ENCODE results near the gene GRK7. TPM values are rescaled to one million over a fixed set of nuclear protein-coding genes. Genes with fewer than 3 reads are reported as not detected.
"Not testable (repeated sequence)": the region's sequence is repeated elsewhere in the genome, so short reads cannot be mapped to it uniquely, and the experiment has no call there.

Gene GRK7
- total and polyA plus RNA-seq, 7 donors, result under 0.01 to 0.06 TPM; not detected in 5

DNA sequence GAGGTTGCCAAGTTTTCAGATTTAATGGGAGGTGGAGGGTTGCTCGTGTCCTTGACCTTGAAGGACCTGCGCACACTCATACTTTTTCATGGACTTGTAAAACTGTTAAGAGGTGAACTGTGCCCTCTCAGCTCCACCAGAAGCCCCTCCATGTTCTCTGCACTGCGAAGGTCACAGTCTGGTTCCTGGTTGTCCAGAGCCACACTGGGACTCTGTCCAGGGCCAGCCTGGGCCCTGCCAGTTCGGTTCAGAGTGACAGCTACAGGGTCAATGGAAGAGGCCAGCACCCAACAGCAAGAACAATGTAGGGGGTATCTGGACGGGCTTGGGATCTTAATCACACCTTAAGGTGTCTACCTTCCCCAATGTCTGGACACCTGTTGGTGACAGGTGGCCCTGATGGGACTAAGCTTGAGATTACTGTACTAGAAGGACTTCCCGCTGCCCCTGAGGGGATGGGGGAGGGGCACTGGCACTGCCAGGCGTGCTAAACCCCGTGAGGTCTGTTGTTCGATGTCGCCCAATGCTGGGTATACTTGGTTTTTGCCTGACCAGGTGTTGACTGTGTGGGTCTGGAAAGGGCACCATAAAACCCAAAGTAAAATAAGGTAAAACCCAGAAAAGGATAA, 34.7 kb downstream of the GRK7 start:
- no peak for TF ChIP-seq EP300 (IDR thresholded peaks at IDR 0.05)
- TF ChIP-seq, protein P1, sequence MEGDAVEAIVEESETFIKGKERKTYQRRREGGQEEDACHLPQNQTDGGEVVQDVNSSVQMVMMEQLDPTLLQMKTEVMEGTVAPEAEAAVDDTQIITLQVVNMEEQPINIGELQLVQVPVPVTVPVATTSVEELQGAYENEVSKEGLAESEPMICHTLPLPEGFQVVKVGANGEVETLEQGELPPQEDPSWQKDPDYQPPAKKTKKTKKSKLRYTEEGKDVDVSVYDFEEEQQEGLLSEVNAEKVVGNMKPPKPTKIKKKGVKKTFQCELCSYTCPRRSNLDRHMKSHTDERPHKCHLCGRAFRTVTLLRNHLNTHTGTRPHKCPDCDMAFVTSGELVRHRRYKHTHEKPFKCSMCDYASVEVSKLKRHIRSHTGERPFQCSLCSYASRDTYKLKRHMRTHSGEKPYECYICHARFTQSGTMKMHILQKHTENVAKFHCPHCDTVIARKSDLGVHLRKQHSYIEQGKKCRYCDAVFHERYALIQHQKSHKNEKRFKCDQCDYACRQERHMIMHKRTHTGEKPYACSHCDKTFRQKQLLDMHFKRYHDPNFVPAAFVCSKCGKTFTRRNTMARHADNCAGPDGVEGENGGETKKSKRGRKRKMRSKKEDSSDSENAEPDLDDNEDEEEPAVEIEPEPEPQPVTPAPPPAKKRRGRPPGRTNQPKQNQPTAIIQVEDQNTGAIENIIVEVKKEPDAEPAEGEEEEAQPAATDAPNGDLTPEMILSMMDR (IDR thresholded peaks at IDR 0.05), result no peak
- TF ChIP-seq POLR2AphosphoS5 (IDR thresholded peaks at IDR 0.05), result no peak
- no peak for TF ChIP-seq POLR2A (IDR thresholded peaks at IDR 0.05)
- no peak for DNase-seq
- Histone ChIP-seq H3K27me3 (no peaks in the 10 kb centered on the region), H3K27ac (peak overlapping the region; percentile 78 to 86 (median 85)), H3K4me1 (peaks cover 0 to 47% (median 38%) of the 10 kb centered on the region in 4 donors), H3K9me3 (no peaks in the 10 kb centered on the region), H3K4me3 (peak overlapping the region; percentile 24 to 46 (median 40)), H3K36me3 (no peaks in the 10 kb centered on the region)
- WGBS, 2 donors, result 54 to 75% methylated on average over 10 of the region's 10 CpGs
- intact Hi-C loops (cut with DNase I), result loop anchor here (1.0 to 5.0 kb wide), 2 partner anchors 61 to 77 kb away; partner anchors contain the start of gene RNF7

DNA sequence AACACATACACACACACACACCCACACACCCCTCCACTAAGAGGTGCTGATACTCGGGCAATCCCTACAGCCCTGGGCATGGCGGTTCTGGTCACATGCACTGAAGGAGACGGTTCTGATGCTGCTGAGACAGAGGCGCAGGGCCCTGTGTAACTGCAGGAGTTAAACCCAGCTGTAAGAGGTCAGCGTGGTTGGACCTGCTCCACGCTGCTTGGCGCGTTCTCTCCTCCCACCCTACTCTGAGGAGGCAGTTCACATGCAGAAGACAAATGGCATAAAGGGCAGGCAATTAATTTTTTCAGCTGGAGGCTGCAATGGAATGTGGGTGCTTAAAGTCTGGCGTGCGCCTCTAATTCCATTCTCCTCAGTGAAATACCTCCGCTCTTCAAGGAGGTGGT, 35.2 kb downstream of the GRK7 start:
- intact Hi-C loops (cut with DNase I), result loop anchor here (1.0 to 5.0 kb wide), 2 partner anchors 61 to 77 kb away; partner anchors contain the start of gene RNF7
- Histone ChIP-seq H3K27me3 (no peaks in the 10 kb centered on the region), H3K36me3 (no peaks in the 10 kb centered on the region), H3K4me1 (peaks cover 0 to 47% (median 38%) of the 10 kb centered on the region in 4 donors), H3K4me3 (peak overlapping the region in 2 of 4 donors; percentile 44 to 46), H3K27ac (peak overlapping the region; percentile 78 to 86 (median 85)), H3K9me3 (no peaks in the 10 kb centered on the region)
- peak; percentile 81 for DNase-seq
- 70 to 84% methylated on average over 11 of the region's 11 CpGs for WGBS, 2 donors
- peak in 2 of 4 donors; percentile 27 to 39 for TF ChIP-seq POLR2AphosphoS5 (IDR thresholded peaks at IDR 0.05)
- TF ChIP-seq EP300 (IDR thresholded peaks at IDR 0.05), result no peak
- TF ChIP-seq, protein P1 (IDR thresholded peaks at IDR 0.05), result no peak
- TF ChIP-seq POLR2A (IDR thresholded peaks at IDR 0.05), result no peak

DNA sequence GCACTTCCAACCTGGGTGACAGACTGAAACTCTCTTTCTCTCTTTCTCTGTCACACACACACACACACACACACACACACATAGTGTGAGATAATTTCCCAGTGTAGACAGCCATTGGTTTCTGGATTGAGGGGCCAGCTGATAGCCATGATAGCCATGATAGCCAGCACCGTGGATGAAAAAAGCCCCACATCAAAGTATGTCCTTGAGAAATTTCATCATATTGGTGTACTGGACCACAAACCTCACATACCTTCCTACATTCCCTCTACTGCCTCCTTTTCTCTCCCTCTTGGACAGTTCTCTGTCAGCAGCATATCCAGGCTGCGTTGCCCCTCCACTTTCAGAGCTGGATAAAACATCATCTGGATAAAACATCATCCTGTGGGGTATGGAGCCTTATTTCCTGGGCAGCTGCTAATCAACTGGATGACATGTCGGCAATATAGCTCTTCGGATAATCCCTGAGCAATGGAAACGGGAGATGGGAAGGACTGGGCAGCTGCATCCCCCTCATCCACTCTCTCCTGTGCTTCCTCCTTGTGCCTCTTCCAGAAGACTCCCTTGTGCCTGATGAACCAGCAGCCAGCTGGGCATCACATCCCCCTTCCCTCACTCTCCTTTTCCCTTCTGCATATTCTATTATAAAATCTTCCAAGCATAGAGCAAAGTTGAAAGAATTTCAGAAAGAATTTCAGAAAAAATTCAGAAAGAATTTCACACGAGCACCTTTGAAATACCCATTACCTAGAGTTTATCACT, 39.3 kb downstream of the GRK7 start:
- DNase-seq, result no peak
- Histone ChIP-seq H3K27me3 (no peaks in the 10 kb centered on the region), H3K9me3 (no peaks in the 10 kb centered on the region), H3K27ac (no peak overlapping the region), H3K4me3 (no peak overlapping the region), H3K36me3 (no peaks in the 10 kb centered on the region), H3K4me1 (peaks cover 0 to 26% (median 19%) of the 10 kb centered on the region in 4 donors)
- TF ChIP-seq, protein P1 (IDR thresholded peaks at IDR 0.05), result no peak
- no peak for TF ChIP-seq EP300 (IDR thresholded peaks at IDR 0.05)
- no peak for TF ChIP-seq POLR2AphosphoS5 (IDR thresholded peaks at IDR 0.05)
- TF ChIP-seq POLR2A (IDR thresholded peaks at IDR 0.05), result no peak
- intact Hi-C loops (cut with DNase I), result no loop called here
- WGBS, 2 donors, result 75 to 93% methylated on average over 6 of the region's 6 CpGs

DNA sequence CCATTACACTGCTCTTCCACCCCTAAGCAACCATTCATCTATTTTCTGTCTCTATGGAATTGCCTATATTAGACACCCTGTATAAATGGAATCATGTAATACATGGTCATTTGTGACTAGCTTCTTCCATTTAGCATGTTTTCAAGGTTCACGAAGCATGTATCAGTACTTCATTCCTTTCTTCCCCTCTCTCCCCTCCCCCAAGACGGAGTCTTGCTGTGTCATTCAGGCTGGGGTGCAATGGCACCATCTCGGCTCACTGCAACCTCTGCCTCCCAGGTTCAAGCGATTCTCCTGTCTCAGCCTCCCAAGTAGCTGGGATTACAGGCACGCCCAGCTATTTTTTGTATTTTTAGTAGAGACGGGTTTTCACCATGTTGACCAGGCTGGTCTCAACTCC, 40.3 kb downstream of the GRK7 start:
- H3K4me3 ChIP-seq; DNase-seq; H3K9me3 ChIP-seq; H3K27me3 ChIP-seq; H3K36me3 ChIP-seq; H3K27ac ChIP-seq; intact Hi-C loops (cut with DNase I): not testable (repeated sequence)
- peaks cover 0 to 16% (median 9%) of the 10 kb centered on the region in 4 donors for H3K4me1 ChIP-seq
- 91 to 93% methylated on average over 6 of the region's 6 CpGs for WGBS, 2 donors

DNA sequence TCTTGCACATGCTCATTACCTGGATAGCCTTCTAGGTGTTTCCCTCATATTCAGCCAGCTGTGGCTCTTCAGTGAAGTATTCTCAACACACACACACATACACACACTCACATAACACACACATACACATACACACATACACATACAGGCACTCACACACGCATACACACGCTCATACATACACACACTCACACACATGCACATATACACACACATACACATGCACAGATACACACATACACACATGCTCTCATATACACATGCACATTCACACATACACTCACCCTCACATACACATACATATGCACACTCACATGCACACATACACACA, 41.2 kb downstream of the GRK7 start:
- no peak for DNase-seq
- Histone ChIP-seq H3K27ac (no peak overlapping the region), H3K36me3 (no peaks in the 10 kb centered on the region), H3K4me3 (no peak overlapping the region), H3K4me1 (peaks cover 0 to 7% (median 2%) of the 10 kb centered on the region in 4 donors), H3K9me3 (no peaks in the 10 kb centered on the region), H3K27me3 (no peaks in the 10 kb centered on the region)
- intact Hi-C loops (cut with DNase I), result no loop called here
- WGBS, 2 donors, result 95 to 97% methylated on average over 2 of the region's 2 CpGs
- TF ChIP-seq EP300 (IDR thresholded peaks at IDR 0.05) (no peak), POLR2AphosphoS5 (IDR thresholded peaks at IDR 0.05) (no peak), POLR2A (IDR thresholded peaks at IDR 0.05) (no peak)
- TF ChIP-seq, protein P1 (IDR thresholded peaks at IDR 0.05), result no peak
